Endometrium (tissue), 2 donors: ENCODE data around the gene COX4I2.
"Not testable (repeated sequence)": the region's sequence is repeated elsewhere in the genome, so short reads cannot be mapped to it uniquely, and the experiment has no call there.

Source experiments
- FAIRE-seq: peaks from 2 replicates; lab custom pipeline; 2012; peaks lifted over from hg19 to GRCh38; lab: Jason Lieb, UNC
- donor health status: control.
- donor health status: control.

The COX4I2 gene

DNA sequence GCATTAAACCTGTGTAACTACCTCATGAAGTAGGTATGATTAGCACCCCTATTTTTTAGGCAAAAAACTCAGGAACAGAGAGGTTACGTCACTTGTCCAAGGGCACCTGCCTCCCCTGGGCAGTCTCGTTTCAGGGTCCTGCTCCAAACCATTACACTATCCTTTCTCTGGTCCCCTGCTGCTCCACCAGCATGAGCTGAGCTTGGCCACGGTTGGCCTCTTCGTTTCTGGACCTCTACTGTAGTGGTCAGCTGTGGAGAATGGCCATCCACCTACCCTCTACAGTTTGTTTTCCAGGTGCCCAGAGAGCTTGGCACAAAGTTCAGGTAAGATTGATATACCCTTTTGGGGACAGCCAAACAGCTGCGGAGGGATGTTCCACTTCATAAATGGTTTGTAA, 16.8 kb downstream of the COX4I2 start:
- FAIRE-seq = no peak

DNA sequence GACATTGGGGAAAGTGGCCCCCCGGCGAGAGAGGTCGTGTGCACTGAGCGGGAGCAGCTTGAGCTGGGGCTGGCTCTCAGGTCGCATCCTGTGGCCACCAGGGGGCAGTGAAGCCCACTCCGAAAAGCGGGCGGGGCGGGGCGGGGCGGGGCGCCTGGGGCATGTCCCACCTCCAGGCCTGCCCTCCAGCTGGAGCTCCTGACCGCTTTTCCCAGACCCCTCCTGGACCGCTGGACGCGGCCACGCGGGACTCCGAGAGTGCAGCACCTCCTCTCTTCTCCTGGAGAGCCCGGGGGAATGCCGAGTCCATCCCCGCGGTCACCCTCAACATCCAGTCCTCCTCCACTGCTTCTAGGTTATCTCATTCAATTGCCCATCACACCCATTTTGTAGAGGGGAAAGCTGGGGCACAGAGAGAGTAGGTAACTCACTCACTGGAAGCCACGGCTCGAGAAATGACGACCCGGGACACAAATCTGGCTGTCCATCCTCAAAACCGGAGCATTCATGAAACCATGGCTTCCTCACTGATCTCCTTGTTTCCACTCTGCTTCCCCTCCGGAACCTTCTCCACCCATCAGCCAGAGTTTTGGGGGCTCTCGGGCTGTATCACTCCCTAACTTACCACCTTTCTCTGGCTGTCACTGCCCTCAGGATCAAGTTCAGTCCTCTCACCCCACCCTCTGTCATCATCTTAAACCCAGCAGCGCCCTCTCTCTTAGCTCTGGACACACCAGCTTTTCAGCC, 24.1 kb downstream of the COX4I2 start:
- no peak for FAIRE-seq

DNA sequence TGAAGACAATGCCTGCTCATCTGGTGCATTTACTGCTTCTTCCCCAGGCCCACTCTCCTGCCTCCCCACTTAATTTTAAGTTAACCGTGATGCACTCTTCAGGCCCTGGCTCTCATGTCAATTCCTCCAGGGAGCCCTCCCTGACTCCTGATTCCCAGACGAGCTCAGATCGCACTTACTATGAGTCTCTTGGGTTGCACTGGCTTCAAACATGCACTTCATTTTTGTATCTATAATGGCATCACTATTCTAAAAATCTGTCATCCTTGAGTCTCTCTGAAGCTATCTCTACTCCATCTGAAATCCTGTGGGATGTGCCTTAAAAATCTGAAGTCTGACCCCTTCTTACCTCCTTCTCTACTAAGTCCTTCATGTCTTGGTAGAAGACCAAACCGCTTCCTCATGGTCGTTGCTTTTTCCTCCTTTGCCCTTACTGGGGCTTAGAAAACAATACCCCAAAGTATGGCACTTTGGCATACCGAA, 24.7 kb downstream of the COX4I2 start:
- FAIRE-seq = no peak

DNA sequence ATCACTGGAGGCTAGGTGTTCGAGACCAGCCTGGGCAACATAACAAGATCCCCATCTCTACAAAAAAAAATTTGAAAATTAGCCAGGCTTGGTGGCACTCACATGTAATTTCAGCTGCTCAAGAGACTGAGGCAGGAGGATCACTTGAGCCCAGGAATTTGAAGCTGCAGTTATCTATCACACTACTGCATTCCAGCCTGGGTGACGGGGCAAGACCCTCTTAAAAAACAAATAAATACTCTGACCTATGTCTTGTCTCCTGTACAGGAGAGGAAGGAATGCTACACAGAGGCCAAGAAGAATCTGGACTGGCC, 25.8 kb downstream of the COX4I2 start:
- FAIRE-seq = no peak

DNA sequence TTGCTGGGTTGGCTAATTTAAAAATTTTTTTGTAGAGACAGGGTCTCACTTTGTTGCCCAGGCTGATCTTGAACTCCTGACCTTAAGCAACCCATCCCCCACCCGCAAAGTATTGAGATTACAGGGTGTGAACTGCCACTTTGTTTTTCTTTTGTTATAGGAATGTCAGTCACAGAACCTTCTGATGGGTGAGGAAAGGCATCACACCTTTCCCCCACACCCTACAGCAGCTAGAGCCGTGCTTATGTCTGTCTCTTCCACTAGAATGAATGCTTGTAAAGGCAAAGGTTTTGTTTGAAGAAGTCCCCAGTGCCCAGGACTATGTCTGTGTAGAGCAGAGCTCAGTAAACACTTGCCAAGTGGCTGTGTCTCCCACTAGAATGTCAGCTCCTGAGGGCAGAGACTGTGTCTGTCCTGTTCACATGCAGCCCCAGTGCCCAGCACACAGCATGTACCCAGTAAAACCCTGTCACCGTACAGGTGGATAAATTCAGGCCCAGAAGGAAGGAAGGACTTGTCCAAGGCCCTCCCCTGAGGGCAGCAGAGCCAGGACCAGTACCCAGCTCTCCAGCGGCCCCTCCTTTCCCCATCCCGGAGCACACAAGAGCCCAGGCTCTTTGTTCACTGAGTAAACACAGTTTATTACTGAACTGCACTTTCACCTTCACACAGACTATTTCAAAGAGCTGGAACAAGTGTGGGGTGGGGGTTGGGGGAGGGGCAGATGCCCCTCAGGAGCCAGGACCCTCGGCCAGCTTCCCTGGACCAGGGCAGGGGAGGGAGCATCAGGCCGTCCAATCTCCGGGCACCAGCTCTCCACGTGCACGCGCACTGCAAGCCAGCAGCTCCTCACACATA, 26.4 kb downstream of the COX4I2 start:
- no peak for FAIRE-seq

DNA sequence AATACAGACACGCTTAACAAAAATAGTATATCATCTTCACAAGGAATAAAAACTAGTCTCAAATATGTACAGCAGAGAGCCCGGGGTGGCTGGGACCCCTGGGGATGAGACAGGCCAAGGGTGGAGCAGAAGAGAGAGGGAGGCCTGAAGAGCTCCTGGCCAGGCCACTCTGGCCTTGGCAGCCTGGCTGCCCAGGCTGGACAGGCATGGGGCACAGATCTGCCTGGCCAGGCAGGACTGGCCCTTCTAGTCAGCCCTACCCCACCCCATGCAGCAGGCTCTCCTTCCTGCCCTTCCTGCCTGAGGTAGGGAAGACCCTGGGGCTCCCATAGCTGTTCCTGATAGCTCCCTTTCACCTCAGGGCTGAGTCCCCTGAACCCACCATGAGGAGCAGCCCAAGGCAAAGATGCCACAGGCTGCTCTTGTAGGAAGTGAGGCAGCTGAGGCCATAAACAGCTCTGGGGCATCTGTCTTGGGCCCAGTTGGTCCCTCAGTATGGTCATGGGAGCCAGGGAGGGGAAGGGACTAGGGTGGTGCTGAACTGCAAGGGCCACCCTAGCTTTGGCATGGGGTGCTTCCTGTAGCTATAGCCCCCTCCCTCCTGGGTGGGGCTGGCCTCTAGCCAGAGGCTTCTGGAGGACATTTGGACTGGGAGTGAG, 27.1 kb downstream of the COX4I2 start:
- FAIRE-seq = no peak

DNA sequence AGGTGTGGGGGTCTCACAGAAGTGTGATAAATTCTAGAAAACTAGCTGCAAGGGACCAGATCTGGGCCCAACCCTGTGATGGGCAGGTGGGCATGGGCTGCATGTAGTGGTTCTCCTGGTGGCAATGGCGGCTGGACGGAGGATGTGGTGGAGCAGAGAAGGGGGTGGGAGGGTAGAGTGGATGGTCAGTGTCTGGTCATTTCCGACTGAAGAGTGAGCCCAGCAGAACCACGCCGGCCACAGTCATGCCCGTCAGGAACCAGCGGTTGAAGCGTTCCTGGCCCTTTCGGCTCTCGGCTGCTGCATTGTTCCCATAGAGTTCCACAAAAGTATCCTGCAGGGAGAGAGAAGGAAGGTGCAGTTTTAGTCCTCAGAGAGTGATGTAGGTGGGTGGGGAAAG, 28.0 kb downstream of the COX4I2 start:
- no peak for FAIRE-seq

DNA sequence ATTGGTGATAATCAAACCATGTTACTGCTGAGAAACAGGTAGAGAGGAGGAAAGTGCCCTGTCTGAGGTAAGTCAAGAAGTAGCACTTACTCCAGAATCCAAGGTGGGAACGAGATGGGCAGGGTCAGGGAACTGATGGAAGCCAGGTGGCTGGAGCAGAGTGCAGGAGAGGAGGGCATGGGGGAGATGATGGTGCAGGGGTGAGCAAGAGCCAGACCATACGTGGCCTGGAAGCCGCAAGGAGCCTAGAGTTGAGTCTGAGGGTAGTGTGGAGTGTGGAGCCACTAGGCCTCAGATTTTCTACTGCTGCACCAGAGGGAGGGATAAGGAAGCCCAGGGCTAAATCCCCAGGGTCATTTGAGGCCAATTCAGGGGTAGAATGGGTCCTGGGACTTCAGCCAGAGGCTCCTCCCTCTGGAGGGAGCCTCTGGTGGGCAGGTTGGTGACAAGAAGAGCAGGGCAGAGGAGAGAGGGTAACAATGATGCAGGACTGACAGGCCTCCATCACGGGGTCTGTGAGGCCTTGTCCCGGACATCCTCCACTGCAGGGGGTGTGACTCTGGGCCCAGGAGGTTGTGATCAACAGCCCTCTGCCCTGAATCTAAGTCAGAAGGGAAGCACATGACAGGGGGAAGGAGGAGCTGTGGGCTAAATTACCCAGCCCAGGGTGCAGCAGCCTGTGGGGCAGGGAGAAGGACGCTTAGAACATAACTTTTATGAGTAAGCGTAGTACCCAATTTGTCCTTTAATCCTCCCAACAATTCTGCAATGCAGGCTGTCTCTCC, 28.7 kb downstream of the COX4I2 start:
- FAIRE-seq = no peak

DNA sequence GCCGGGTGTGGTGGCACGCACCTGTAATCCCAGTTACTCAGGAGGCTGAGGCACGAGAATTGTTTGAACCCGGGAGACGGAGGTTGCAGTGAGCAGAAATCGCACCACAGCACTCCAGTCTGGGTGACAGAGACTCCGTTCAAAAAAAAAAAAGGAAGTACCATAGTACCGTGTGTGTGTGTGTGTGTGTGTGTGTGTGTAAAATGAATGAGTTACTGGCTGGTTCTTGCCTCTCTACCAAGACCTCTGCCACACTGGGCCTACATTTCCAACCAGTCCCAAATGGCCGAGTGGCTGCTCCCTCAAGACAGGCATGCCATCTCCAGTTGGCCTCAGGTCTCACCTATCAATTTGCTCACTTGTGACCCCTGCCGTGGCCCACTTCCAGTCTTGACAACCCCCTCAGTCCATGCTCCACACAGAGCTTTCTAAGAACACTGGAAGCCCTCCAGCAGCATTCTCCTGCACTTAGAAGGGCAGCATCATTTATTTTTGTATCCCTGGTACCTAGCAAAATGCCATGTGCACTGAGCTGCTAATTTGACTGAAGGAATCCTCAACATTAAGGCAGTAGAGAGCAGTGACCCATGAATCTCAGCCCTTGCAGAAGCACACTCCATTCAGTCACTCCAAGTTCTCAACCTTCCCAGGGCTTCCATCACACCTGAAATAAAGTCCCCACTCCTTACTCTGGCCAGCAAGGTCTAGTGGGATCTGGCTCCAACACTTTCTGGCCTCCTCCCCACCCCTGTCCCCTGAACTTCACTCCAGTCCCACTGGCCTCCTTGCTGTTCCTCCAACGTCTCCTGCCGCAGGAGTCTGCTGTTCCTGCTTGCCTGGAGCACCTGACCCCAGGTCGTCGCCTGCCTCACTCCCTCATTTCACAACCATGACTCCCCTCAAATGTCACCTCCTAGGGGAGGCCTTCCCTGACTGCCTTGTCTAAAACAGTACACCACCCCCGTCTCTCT, 29.9 kb downstream of the COX4I2 start:
- no peak for FAIRE-seq

DNA sequence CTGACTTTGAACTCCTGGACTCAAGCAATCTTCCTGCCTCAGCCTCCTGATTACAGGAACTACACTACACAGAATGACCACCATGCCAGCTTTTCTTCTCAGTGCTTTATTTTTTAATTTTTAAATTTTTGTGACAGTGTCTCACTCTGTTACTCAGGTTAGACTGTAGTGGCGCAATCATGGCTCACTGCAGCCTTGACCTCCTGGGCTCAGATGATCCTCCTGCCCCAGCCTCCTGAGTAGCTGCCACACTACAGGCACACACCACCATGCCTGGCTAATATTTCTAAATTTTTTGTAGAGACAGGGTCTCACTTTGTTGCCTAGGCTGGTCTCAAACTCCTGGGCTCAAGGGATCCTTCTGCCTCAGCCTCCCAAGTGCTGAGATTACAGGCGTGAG, 31.2 kb downstream of the COX4I2 start:
- not testable (repeated sequence) for FAIRE-seq

DNA sequence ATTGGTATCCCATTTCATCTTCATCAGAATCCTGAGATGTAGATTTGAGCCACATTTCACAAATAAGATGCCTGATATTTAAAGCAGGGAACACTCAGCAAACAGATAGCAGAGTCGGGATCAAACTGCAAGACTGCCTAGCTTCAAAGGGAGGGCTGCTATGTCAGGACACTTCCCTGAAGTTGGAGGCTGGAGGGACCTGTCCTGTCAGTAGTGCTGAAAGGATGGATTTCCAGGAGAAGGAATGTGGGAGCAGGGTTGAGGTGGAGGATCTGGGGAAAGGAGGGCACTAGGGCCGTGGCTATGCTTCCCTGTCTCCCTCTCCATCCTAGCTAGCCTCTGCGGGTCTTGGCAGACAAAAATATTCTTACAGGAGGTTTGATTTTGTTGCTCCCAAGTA, 32.2 kb downstream of the COX4I2 start:
- no peak for FAIRE-seq

DNA sequence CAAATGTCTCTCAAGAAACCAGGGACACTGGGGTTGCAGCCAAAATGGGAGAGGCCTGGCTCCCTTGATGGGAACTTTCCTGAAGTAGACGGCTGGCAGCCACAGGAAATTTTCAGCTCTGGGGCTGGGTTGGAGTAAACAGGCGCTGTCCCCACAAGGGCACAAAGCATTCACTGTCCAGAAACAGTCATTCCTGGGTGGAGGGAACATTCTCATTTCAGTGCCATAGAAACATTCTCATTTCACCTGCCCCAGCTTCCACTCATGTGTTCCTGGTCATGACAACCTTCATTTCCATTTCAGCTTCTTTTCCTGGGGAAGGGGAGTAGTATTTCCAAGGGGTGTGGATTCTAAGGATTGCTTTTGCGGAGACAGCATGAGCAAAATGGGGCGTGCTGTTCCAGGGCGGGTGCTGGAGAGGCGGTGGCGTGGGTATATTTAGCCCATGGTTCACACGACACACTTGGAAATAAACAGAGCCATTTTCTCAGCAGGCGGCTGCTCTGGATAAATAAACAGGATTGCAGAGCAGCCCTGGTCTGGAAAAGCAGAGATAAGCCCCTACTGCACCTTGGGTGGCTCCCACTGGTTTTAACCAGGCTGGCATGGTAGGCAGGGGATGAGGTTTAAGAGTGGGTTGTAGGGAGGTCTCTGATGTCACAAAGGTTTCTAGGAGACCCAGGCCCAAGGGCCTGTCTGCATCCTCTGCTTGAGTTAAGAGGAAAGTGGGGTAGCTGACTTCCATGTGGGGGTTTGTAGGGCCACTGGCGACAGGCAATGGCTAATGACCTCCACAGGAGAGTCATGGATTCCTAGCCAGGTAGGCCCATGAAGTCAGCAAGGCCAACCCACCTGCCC, 32.9 kb downstream of the COX4I2 start:
- FAIRE-seq = no peak

DNA sequence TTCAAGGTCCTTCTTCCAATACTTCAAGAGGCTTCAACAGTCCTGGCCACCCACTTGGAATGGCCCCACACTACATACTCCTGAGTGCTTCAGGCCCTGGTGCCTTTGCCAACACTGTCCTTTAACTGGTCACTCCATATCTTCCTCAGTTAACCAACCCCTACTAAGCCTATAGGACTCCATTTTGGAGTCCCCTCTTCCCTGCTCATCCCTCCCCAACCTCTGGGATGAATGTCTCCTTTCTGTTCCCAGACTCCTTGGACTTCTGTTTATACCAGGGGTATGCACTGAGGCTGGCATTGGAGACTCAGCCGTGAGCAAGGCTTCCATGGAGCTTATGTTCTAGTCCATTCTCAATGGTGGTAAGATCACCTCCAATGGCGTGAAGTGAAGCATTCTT, 33.6 kb downstream of the COX4I2 start:
- no peak for FAIRE-seq

DNA sequence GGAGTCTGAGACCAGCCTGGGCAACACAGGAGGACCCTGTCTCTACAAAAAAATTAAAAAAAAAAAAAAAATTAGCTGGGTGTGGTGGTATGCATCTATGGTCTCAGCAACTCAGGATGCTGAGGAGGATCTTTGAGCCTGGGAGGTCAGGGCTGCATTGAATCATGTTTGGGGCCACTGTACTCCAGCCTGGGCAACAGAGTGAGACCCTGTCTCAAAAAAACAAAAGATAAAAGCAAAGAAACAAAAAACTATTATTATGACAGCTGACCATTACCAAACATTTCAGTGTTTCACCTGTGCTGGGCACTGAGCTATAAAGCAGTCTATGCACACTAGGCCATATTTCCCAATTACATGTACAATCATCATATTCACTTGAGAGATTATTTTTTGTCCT, 35.7 kb downstream of the COX4I2 start:
- no peak for FAIRE-seq

DNA sequence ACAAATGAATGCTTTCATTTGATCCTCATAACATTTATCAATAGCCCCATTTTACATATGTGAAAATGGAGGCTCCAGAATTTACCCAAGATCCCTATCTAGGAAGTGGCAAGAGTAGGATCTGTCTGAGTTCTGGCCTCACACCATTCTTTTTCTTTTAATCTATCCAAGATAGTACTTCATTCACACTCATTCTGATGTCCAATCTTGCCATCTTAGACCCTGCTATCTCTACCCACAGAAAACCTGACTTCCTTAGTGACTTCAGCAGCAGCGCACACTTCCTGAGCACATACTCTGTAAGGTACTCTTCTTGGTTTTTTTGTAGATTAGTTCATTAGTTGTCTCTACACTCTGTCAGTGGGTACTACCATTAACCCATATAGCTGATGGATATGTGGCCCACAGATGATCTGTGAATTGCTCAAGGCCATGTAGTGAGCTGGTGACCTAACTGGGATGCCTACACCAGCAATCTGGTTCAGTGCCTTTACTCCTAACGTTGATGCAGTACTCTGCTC, 36.3 kb downstream of the COX4I2 start:
- no peak for FAIRE-seq

DNA sequence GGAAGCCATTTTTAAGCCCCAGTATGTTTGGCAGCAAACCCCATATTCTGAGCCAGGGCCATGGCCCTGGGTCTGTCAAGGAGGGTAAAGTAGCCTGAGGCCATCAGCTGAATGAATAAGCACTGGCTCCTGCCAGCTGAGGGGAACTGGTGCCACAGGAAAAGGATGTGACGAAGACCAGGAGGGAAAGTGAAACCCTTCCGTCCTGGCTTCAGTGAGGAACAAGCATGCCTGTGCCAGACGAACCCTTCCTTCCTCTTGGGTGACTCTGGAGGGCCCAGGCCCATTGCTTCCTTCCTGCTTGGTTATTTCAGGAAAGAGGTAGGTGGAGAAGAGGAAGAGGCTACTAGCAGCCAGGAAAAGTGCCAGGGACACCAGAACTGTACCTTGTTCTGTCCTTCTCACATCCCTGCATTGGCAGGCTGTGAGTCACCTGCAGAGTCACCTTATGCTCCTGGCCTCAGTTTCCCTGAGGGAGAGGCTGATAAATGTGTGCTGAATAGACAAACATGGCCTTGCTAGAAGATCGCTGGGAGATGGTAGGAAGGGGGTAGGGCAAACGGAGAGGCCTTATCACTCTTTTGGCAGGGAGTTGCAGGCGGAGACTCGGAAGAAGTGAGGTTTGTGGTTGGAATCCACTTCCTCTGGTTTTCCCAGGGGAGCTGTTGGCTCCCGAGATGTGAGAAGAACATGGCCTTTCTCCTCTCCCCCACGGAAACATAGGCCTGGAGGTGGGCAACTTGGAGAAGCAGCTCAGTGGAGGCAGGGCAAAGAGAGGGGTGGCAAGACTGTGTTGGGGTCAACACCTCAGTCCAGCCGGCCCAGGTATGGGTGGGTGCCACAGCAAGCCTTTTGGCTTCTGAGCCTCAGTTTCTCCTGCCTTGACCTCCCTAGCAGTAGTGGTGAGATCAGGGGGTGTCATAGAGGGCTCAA, 37.4 kb downstream of the COX4I2 start:
- no peak for FAIRE-seq

DNA sequence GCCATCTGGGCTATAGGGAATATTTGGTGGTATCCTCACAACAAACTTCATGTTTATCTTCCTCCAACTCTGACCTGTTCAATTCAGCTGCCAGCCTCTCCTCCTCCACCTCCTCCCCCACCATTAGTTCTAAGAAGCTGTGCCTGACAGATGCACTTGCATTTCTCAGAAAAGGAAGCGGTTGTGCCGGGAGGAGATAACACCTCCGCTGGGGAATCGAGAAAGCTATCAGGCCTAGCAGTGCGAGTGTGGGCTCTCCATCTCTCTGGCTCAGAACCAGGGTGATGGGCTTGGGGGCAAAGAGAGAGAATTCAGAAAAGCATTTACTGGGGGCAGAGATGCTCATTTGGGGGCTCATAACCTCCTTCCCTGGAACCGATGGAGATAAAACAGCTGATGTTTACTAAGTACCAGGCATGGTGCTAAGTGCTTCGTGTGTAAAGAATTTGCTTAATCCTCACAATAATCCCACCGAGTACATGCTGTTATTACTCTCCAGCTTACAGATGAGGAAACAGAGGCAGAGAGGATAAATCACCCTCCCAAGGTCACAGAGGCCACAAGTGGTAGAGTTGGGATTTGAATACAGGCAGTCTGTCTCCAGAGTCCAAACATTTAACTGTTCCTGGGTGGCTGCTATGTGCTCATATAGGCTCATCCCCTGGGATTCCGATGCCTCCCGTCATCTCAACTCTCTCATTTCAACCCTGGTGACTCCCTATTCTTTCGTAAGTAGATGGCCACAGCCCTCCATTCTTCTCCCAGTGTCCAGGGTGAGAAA, 38.3 kb downstream of the COX4I2 start:
- no peak for FAIRE-seq

DNA sequence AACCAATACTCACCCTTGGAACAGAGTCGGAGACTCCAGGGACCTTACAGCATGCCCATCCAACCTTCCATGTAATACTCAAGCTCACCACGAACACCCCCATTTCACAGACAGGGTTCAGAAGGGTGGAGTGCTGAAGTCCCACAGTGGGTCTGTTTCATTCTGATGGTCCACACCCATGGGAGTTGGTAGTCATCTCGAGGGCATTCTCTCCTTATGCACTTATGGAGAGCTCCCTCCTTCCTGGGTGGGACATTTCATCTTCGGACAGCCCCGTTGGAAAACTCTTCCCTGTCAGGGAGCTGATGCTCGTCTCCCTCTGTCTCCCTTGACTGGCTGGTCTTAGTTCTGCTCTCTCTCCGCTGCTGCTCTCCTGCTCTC, 38.9 kb downstream of the COX4I2 start:
- no peak for FAIRE-seq
